ENCODE results near the gene ZNF526.
A peak's percentile ranks its signal among the peaks of the same experiment; 100 is the strongest.

Gene ZNF526

GRCh38 chr19:42219812-42220750 is at the start of gene ZNF526:
TSS of gene ZNF526 (plus strand) at chr19:42220312. CDS start at chr19:42224404, 4,092 bp downstream.
- no peak for TF ChIP-seq CTCF (IDR thresholded peaks at IDR 0.05)
- DNase-seq (ENCODE audit: low spot score): peak; percentile 98
- peak within 1 kb of the TSS; percentile 77 to 89 for H3K27ac ChIP-seq
- H3K4me3 ChIP-seq: peak within 1 kb of the TSS; percentile 78

GRCh38 chr19:42170715-42171114 is 49.4 kb upstream of the ZNF526 start:
- H3K27ac ChIP-seq: no peak overlapping the region
- no peak for TF ChIP-seq CTCF (IDR thresholded peaks at IDR 0.05)
- no peak for DNase-seq (ENCODE audit: low spot score)

GRCh38 chr19:42172261-42172660 is 47.9 kb upstream of the ZNF526 start:
- DNase-seq (ENCODE audit: low spot score): no peak
- TF ChIP-seq CTCF (IDR thresholded peaks at IDR 0.05): no peak

More at GRCh38 chr19:42170715-42171114, 49.4 kb upstream of the ZNF526 start:
- H3K4me3 ChIP-seq: no peak overlapping the region

GRCh38 chr19:42173695-42174094 is 46.4 kb upstream of the ZNF526 start:
- no peak for DNase-seq (ENCODE audit: low spot score)
- no peak overlapping the region for H3K4me3 ChIP-seq

More at GRCh38 chr19:42172261-42172660, 47.9 kb upstream of the ZNF526 start:
- Histone ChIP-seq H3K27ac (no peak overlapping the region), H3K4me3 (no peak overlapping the region)

GRCh38 chr19:42174188-42174587 is 45.9 kb upstream of the ZNF526 start:
- DNase-seq (ENCODE audit: low spot score): no peak
- Histone ChIP-seq H3K27ac (no peak overlapping the region), H3K4me3 (no peak overlapping the region)
- TF ChIP-seq CTCF (IDR thresholded peaks at IDR 0.05): no peak

More at GRCh38 chr19:42173695-42174094, 46.4 kb upstream of the ZNF526 start:
- TF ChIP-seq CTCF (IDR thresholded peaks at IDR 0.05): no peak
- H3K27ac ChIP-seq: no peak overlapping the region

GRCh38 chr19:42174958-42175734 is 45.0 kb upstream of the ZNF526 start:
- Histone ChIP-seq H3K4me3 (no peak overlapping the region), H3K27ac (no peak overlapping the region)
- no peak for DNase-seq (ENCODE audit: low spot score)
- TF ChIP-seq CTCF (IDR thresholded peaks at IDR 0.05): no peak
